ENCODE measurements around the gene ANKFY1. TPM values are rescaled to one million over a fixed set of nuclear protein-coding genes. Genes with fewer than 3 reads are reported as not detected.

Gene ANKFY1, protein sequence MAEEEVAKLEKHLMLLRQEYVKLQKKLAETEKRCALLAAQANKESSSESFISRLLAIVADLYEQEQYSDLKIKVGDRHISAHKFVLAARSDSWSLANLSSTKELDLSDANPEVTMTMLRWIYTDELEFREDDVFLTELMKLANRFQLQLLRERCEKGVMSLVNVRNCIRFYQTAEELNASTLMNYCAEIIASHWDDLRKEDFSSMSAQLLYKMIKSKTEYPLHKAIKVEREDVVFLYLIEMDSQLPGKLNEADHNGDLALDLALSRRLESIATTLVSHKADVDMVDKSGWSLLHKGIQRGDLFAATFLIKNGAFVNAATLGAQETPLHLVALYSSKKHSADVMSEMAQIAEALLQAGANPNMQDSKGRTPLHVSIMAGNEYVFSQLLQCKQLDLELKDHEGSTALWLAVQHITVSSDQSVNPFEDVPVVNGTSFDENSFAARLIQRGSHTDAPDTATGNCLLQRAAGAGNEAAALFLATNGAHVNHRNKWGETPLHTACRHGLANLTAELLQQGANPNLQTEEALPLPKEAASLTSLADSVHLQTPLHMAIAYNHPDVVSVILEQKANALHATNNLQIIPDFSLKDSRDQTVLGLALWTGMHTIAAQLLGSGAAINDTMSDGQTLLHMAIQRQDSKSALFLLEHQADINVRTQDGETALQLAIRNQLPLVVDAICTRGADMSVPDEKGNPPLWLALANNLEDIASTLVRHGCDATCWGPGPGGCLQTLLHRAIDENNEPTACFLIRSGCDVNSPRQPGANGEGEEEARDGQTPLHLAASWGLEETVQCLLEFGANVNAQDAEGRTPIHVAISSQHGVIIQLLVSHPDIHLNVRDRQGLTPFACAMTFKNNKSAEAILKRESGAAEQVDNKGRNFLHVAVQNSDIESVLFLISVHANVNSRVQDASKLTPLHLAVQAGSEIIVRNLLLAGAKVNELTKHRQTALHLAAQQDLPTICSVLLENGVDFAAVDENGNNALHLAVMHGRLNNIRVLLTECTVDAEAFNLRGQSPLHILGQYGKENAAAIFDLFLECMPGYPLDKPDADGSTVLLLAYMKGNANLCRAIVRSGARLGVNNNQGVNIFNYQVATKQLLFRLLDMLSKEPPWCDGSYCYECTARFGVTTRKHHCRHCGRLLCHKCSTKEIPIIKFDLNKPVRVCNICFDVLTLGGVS
- total RNA-seq = 10 to 100 TPM; 30.7 to 35.7 (median 32.7) TPM

GRCh38 chr17:4263282-4264215 lies at the start of gene ANKFY1:
Gene ANKFY1 (minus strand): TSS chr17:4263979. CDS start chr17:4263941, 38 bp downstream.
- WGBS, 2 donors = 0 to 1% methylated on average over 35 to 84 of the region's 85 CpGs
- H3K4me3 ChIP-seq (ENCODE audit: low read depth, poor library complexity, severe bottlenecking) = peak within 1 kb of the TSS; percentile 95
- intact Hi-C loops (cut with DNase I; ENCODE audit: low total_unique reads) = no loop called here
- peak; percentile 94 to 99 for DNase-seq (ENCODE audit: low spot score in 2 of 2)
- TF ChIP-seq, protein P1, sequence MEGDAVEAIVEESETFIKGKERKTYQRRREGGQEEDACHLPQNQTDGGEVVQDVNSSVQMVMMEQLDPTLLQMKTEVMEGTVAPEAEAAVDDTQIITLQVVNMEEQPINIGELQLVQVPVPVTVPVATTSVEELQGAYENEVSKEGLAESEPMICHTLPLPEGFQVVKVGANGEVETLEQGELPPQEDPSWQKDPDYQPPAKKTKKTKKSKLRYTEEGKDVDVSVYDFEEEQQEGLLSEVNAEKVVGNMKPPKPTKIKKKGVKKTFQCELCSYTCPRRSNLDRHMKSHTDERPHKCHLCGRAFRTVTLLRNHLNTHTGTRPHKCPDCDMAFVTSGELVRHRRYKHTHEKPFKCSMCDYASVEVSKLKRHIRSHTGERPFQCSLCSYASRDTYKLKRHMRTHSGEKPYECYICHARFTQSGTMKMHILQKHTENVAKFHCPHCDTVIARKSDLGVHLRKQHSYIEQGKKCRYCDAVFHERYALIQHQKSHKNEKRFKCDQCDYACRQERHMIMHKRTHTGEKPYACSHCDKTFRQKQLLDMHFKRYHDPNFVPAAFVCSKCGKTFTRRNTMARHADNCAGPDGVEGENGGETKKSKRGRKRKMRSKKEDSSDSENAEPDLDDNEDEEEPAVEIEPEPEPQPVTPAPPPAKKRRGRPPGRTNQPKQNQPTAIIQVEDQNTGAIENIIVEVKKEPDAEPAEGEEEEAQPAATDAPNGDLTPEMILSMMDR (IDR thresholded peaks at IDR 0.05) = no peak
- no peak for TF ChIP-seq POLR2A (IDR thresholded peaks at IDR 0.05)

GRCh38 chr17:4310354-4311060 lies 46.7 kb upstream of the ANKFY1 start:
- intact Hi-C loops (cut with DNase I; ENCODE audit: low total_unique reads) = no loop called here
- TF ChIP-seq, protein P1 (IDR thresholded peaks at IDR 0.05) = no peak
- TF ChIP-seq POLR2A (IDR thresholded peaks at IDR 0.05) = no peak
- DNase-seq (ENCODE audit: low spot score in 2 of 2) = no peak
- no peak overlapping the region for H3K4me3 ChIP-seq (ENCODE audit: low read depth, poor library complexity, severe bottlenecking)
- WGBS, 2 donors = 81 to 84% methylated on average over 6 of the region's 6 CpGs

DNA sequence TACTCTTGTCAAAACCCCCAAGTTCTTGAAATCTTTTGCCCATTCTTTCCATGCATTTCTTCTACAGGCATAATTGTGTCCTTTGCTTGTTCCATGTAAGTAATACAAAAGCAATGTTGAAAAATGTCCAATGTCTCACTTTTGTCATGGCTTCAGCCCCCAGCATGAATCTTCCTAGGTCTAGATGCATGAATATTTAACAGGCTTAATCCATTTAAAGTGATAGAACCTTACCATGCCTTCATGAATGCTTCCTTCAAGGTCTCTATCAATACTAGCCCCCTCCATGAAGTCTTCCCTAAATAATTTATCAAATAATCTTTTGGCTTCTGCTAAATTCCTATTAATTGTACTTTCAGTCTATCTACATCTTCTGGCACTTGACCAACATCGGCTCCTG lies 46.1 kb upstream of the ANKFY1 start:
- no peak for DNase-seq (ENCODE audit: low spot score in 2 of 2)
- H3K4me3 ChIP-seq (ENCODE audit: low read depth, poor library complexity, severe bottlenecking) = no peak overlapping the region
- WGBS, 2 donors = 17 to 39% methylated on average over 1 of the region's 1 CpG
- TF ChIP-seq POLR2A (IDR thresholded peaks at IDR 0.05) = no peak
- TF ChIP-seq, protein P1 (IDR thresholded peaks at IDR 0.05) = no peak
- intact Hi-C loops (cut with DNase I; ENCODE audit: low total_unique reads) = loop anchor here (10.0 kb wide), 1 partner anchor 95 kb away; no protein-coding TSS in a partner anchor

DNA sequence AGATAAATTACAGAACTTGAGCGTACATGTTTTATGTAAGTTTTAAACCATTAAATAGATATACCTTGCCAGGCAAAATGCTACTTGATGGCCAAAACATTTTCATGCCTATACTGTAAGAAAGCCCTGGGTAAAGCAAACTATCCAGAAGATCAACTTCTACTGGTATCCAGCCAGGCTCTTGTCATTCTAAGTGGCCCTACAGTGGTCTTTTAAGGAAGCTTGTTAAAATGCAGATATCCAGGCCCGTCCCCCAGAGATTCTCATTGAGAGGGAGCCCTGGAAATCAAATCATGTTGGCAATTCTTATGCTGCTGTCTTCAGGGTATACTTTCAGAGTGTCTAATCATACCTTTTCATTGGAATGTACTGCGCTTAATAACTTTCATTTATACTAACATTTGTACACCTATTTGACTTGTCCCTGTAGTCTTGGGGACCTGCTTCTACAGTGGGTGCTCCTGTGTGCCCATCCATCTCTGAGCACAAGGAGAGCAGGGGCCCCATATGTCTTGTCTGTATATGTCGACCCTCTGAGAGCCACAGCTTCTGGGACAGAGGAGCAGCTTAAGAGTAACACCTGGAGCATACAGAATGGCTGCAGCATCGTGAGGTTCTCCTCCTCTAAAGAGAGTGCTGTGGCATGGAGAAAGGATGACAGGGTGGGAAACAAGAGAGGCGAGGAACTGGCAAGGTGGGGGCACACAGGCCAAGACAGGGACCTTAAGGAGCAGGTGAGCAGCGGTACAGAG lies 43.6 kb upstream of the ANKFY1 start:
- WGBS, 2 donors = 83% methylated on average over 7 of the region's 7 CpGs
- no peak for DNase-seq (ENCODE audit: low spot score in 2 of 2)
- no peak for TF ChIP-seq POLR2A (IDR thresholded peaks at IDR 0.05)
- TF ChIP-seq, protein P1 (IDR thresholded peaks at IDR 0.05) = no peak
- intact Hi-C loops (cut with DNase I; ENCODE audit: low total_unique reads) = loop anchor here (10.0 kb wide), 1 partner anchor 93 kb away; no protein-coding TSS in a partner anchor
- no peak overlapping the region for H3K4me3 ChIP-seq (ENCODE audit: low read depth, poor library complexity, severe bottlenecking)
